ENCODE measurements around the gene MYH9.
A peak's percentile ranks its signal among the peaks of the same experiment; 100 is the strongest.
"Not testable (repeated sequence)": the region's sequence is repeated elsewhere in the genome, so short reads cannot be mapped to it uniquely, and the experiment has no call there.

The MYH9 gene

GRCh38 chr22:36387959-36388726 is at the start of gene MYH9:
Gene MYH9, minus strand, starts transcription at chr22:36387967. Its CDS starts 38,731 bp downstream, at chr22:36349236.
- no peaks in the 10 kb centered on the region for H3K9me3 ChIP-seq (ENCODE audit: low read length)
- H3K9ac ChIP-seq (ENCODE audit: low read length) = peak within 1 kb of the TSS; percentile 94
- H3K27ac ChIP-seq (ENCODE audit: low read depth, low read length) = peak within 1 kb of the TSS; percentile 98
- H3K27me3 ChIP-seq (ENCODE audit: control insufficient read depth in 1 of 2, insufficient read depth in 2 of 2, low read length in 2 of 2) = no peaks in the 10 kb centered on the region
- peaks cover 9% of the 10 kb centered on the region for H3K36me3 ChIP-seq (ENCODE audit: insufficient read depth, low read length)
- peaks cover 11% of the 10 kb centered on the region for H3K4me1 ChIP-seq (ENCODE audit: insufficient read depth, low read length)
- peak within 1 kb of the TSS; percentile 90 to 93 for H3K4me3 ChIP-seq (ENCODE audit: low read depth in 1 of 2, low read length in 2 of 2)

- no peak overlapping the region for H3K9ac ChIP-seq (ENCODE audit: low read length)
- H3K27me3 ChIP-seq (ENCODE audit: control insufficient read depth in 1 of 2, insufficient read depth in 2 of 2, low read length in 2 of 2) = no peaks in the 10 kb centered on the region
- no peak overlapping the region for H3K4me3 ChIP-seq (ENCODE audit: low read depth in 1 of 2, low read length in 2 of 2)
- peaks cover 5% of the 10 kb centered on the region for H3K4me1 ChIP-seq (ENCODE audit: insufficient read depth, low read length)
- no peaks in the 10 kb centered on the region for H3K36me3 ChIP-seq (ENCODE audit: insufficient read depth, low read length)
- H3K9me3 ChIP-seq (ENCODE audit: low read length) = no peaks in the 10 kb centered on the region
- H3K27ac ChIP-seq (ENCODE audit: low read depth, low read length) = no peak overlapping the region
These were observed 48.0 kb upstream of the MYH9 start for GRCh38 chr22:36435516-36436415.

GRCh38 chr22:36433318-36434231 is 45.8 kb upstream of the MYH9 start:
- Histone ChIP-seq H3K27ac (ENCODE audit: low read depth, low read length) (no peak overlapping the region), H3K27me3 (ENCODE audit: control insufficient read depth in 1 of 2, insufficient read depth in 2 of 2, low read length in 2 of 2) (no peaks in the 10 kb centered on the region), H3K36me3 (ENCODE audit: insufficient read depth, low read length) (no peaks in the 10 kb centered on the region), H3K9ac (ENCODE audit: low read length) (no peak overlapping the region), H3K9me3 (ENCODE audit: low read length) (no peaks in the 10 kb centered on the region), H3K4me3 (ENCODE audit: low read depth in 1 of 2, low read length in 2 of 2) (no peak overlapping the region), H3K4me1 (ENCODE audit: insufficient read depth, low read length) (peaks cover 5% of the 10 kb centered on the region)

- H3K9me3 ChIP-seq (ENCODE audit: low read length) = no peaks in the 10 kb centered on the region
- no peak overlapping the region for H3K27ac ChIP-seq (ENCODE audit: low read depth, low read length)
- H3K36me3 ChIP-seq (ENCODE audit: insufficient read depth, low read length) = no peaks in the 10 kb centered on the region
- peaks cover 5% of the 10 kb centered on the region for H3K4me1 ChIP-seq (ENCODE audit: insufficient read depth, low read length)
- no peak overlapping the region for H3K4me3 ChIP-seq (ENCODE audit: low read depth in 1 of 2, low read length in 2 of 2)
- H3K27me3 ChIP-seq (ENCODE audit: control insufficient read depth in 1 of 2, insufficient read depth in 2 of 2, low read length in 2 of 2) = no peaks in the 10 kb centered on the region
- no peak overlapping the region for H3K9ac ChIP-seq (ENCODE audit: low read length)
These were observed 45.0 kb upstream of the MYH9 start for GRCh38 chr22:36432592-36433317.

GRCh38 chr22:36431977-36432376 is 44.2 kb upstream of the MYH9 start:
- H3K4me3 ChIP-seq (ENCODE audit: low read depth in 1 of 2, low read length in 2 of 2) = no peak overlapping the region
- H3K9ac ChIP-seq (ENCODE audit: low read length) = no peak overlapping the region
- H3K27ac ChIP-seq (ENCODE audit: low read depth, low read length) = no peak overlapping the region

GRCh38 chr22:36430863-36431262 is 43.1 kb upstream of the MYH9 start:
- no peaks in the 10 kb centered on the region for H3K27me3 ChIP-seq (ENCODE audit: control insufficient read depth in 1 of 2, insufficient read depth in 2 of 2, low read length in 2 of 2)
- no peak overlapping the region for H3K27ac ChIP-seq (ENCODE audit: low read depth, low read length)
- no peaks in the 10 kb centered on the region for H3K9me3 ChIP-seq (ENCODE audit: low read length)
- H3K9ac ChIP-seq (ENCODE audit: low read length) = no peak overlapping the region
- H3K4me1 ChIP-seq (ENCODE audit: insufficient read depth, low read length) = peaks cover 5% of the 10 kb centered on the region
- no peak overlapping the region for H3K4me3 ChIP-seq (ENCODE audit: low read depth in 1 of 2, low read length in 2 of 2)
- no peaks in the 10 kb centered on the region for H3K36me3 ChIP-seq (ENCODE audit: insufficient read depth, low read length)

More at GRCh38 chr22:36431977-36432376, 44.2 kb upstream of the MYH9 start:
- no peaks in the 10 kb centered on the region for H3K9me3 ChIP-seq (ENCODE audit: low read length)
- H3K36me3 ChIP-seq (ENCODE audit: insufficient read depth, low read length) = no peaks in the 10 kb centered on the region
- peaks cover 5% of the 10 kb centered on the region for H3K4me1 ChIP-seq (ENCODE audit: insufficient read depth, low read length)
- no peaks in the 10 kb centered on the region for H3K27me3 ChIP-seq (ENCODE audit: control insufficient read depth in 1 of 2, insufficient read depth in 2 of 2, low read length in 2 of 2)

GRCh38 chr22:36427952-36428351 is 40.2 kb upstream of the MYH9 start:
- H3K27ac ChIP-seq (ENCODE audit: low read depth, low read length); H3K4me3 ChIP-seq (ENCODE audit: low read depth in 1 of 2, low read length in 2 of 2); H3K9me3 ChIP-seq (ENCODE audit: low read length): not testable (repeated sequence)

GRCh38 chr22:36425977-36426523 is 38.3 kb upstream of the MYH9 start:
- Histone ChIP-seq H3K9ac (ENCODE audit: low read length) (no peak overlapping the region), H3K27ac (ENCODE audit: low read depth, low read length) (no peak overlapping the region), H3K4me3 (ENCODE audit: low read depth in 1 of 2, low read length in 2 of 2) (no peak overlapping the region)

More at GRCh38 chr22:36427952-36428351, 40.2 kb upstream of the MYH9 start:
- H3K36me3 ChIP-seq (ENCODE audit: insufficient read depth, low read length); H3K27me3 ChIP-seq (ENCODE audit: control insufficient read depth in 1 of 2, insufficient read depth in 2 of 2, low read length in 2 of 2); H3K4me1 ChIP-seq (ENCODE audit: insufficient read depth, low read length); H3K9ac ChIP-seq (ENCODE audit: low read length): not testable (repeated sequence)

GRCh38 chr22:36424901-36425579 is 37.3 kb upstream of the MYH9 start:
- Histone ChIP-seq H3K27ac (ENCODE audit: low read depth, low read length) (no peak overlapping the region), H3K9ac (ENCODE audit: low read length) (no peak overlapping the region), H3K36me3 (ENCODE audit: insufficient read depth, low read length) (no peaks in the 10 kb centered on the region), H3K9me3 (ENCODE audit: low read length) (no peaks in the 10 kb centered on the region), H3K27me3 (ENCODE audit: control insufficient read depth in 1 of 2, insufficient read depth in 2 of 2, low read length in 2 of 2) (no peaks in the 10 kb centered on the region), H3K4me3 (ENCODE audit: low read depth in 1 of 2, low read length in 2 of 2) (no peak overlapping the region), H3K4me1 (ENCODE audit: insufficient read depth, low read length) (peaks cover 4% of the 10 kb centered on the region)

More at GRCh38 chr22:36425977-36426523, 38.3 kb upstream of the MYH9 start:
- Histone ChIP-seq H3K4me1 (ENCODE audit: insufficient read depth, low read length) (no peaks in the 10 kb centered on the region), H3K27me3 (ENCODE audit: control insufficient read depth in 1 of 2, insufficient read depth in 2 of 2, low read length in 2 of 2) (no peaks in the 10 kb centered on the region), H3K36me3 (ENCODE audit: insufficient read depth, low read length) (no peaks in the 10 kb centered on the region), H3K9me3 (ENCODE audit: low read length) (no peaks in the 10 kb centered on the region)

- not testable (repeated sequence) for H3K36me3 ChIP-seq (ENCODE audit: insufficient read depth, low read length); H3K9me3 ChIP-seq (ENCODE audit: low read length); H3K4me3 ChIP-seq (ENCODE audit: low read depth in 1 of 2, low read length in 2 of 2); H3K9ac ChIP-seq (ENCODE audit: low read length); H3K27me3 ChIP-seq (ENCODE audit: control insufficient read depth in 1 of 2, insufficient read depth in 2 of 2, low read length in 2 of 2); H3K27ac ChIP-seq (ENCODE audit: low read depth, low read length)
- peaks cover 10% of the 10 kb centered on the region for H3K4me1 ChIP-seq (ENCODE audit: insufficient read depth, low read length)
These were observed 36.7 kb upstream of the MYH9 start for GRCh38 chr22:36424466-36424865.
